Spinal cord (tissue), 10 donors: ENCODE results near the gene RASGRP2. TPM values are rescaled to one million over a fixed set of nuclear protein-coding genes. Genes with fewer than 3 reads are reported as not detected.
A peak's percentile ranks its signal among the peaks of the same experiment; 100 is the strongest.

Source experiments
- DNase-seq, 6 donors: peaks; one replicate each; pipeline versions ENCODE4 v3.0.0 to v3.0.0-alpha.2; 2013 to 2015; ENCODE audit warnings: low spot score in 6 of 6, low read depth in 4 of 6
- H3K27ac ChIP-seq: one replicate; pipeline ENCODE4 v1.5.1; 2013; ENCODE audit warnings: low read depth, low read length, control low read depth
- H3K27me3 ChIP-seq: one replicate; pipeline ENCODE4 v1.6.1; 2013; ENCODE audit warnings: low read length; ENCODE audit not compliant: control insufficient read depth, insufficient read depth
- H3K36me3 ChIP-seq: one replicate; pipeline ENCODE4 v1.6.1; 2013; ENCODE audit warnings: low read length; ENCODE audit not compliant: control insufficient read depth, insufficient read depth
- H3K4me1 ChIP-seq: one replicate; pipeline ENCODE4 v1.6.1; 2013; ENCODE audit warnings: low read length; ENCODE audit not compliant: control insufficient read depth, insufficient read depth
- H3K4me3 ChIP-seq: one replicate; pipeline ENCODE4 v1.5.1; 2013; ENCODE audit warnings: low read depth, low read length, control low read depth
- H3K9me3 ChIP-seq: one replicate; pipeline ENCODE4 v1.6.1; 2013; ENCODE audit warnings: low read length; ENCODE audit not compliant: control insufficient read depth, insufficient read depth
- WGBS: methylation state at CpG from one replicate; pipeline ENCODE4 v1.1.5; 2013; ENCODE audit warnings: missing lambda C conversion rate; ENCODE audit not compliant: insufficient coverage; 5-methylcytosine and 5-hydroxymethylcytosine counted together
- polyA plus RNA-seq, 2 donors: library from polyadenylated mRNA; unstranded; fragments of 120-200 nt; gene quantifications; one replicate each; pipeline ENCODE4 v1.2.1, GENCODE V29; 2013; ENCODE audit not compliant: insufficient read length in 2 of 2
- total RNA-seq, 2 donors: library from RNA; depleted of rRNA in 1 of 2; stranded (reverse); fragments of 120-200 nt in 1 of 2; fragments of >200 nt in 1 of 2; gene quantifications; one replicate each; pipeline versions ENCODE4 v1.2.3 to v1.2.4, GENCODE V29; 2013 to 2014
- donor health status: healthy.

Gene RASGRP2
- total and polyA plus RNA-seq, 4 donors = 18.8 to 87.3 (median 41.2) TPM

GRCh38 chr11:64720640-64721358 lies 23.1 kb downstream of the RASGRP2 start:
- H3K4me1 ChIP-seq = peaks cover 84% of the 10 kb centered on the region
- H3K36me3 ChIP-seq = peaks cover 34% of the 10 kb centered on the region
- no peak for DNase-seq
- WGBS = 63% methylated on average over 11 of the region's 12 CpGs
- no peaks in the 10 kb centered on the region for H3K9me3 ChIP-seq
- no peak overlapping the region for H3K27ac ChIP-seq
- H3K27me3 ChIP-seq = no peaks in the 10 kb centered on the region
- H3K4me3 ChIP-seq = peak overlapping the region; percentile 44

DNA sequence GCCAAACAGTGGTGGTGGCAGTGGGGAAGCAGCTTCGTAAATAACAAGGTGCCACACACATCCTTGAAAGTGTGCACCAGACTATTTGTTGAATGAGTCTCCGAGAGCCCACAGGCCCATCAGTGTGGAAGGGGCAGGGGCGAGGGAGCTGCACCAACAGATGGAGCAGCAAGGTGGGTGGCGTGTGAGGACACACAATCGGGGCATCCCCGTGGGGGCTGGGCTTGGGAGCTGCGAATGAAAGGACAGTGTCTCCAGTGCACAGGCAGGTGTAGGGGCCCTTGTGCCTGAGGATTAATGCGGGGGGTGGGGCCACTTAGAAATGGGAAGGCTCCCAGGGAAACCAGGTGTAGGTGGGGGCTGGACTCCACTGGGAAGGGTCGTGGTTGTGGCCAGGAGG lies 23.8 kb downstream of the RASGRP2 start:
- H3K36me3 ChIP-seq = peaks cover 34% of the 10 kb centered on the region
- no peaks in the 10 kb centered on the region for H3K27me3 ChIP-seq
- H3K4me1 ChIP-seq = peaks cover 84% of the 10 kb centered on the region
- H3K4me3 ChIP-seq = no peak overlapping the region
- H3K9me3 ChIP-seq = no peaks in the 10 kb centered on the region
- no peak for DNase-seq
- 75% methylated on average over 9 of the region's 9 CpGs for whole genome bisulfite sequencing
- no peak overlapping the region for H3K27ac ChIP-seq

- no peak for DNase-seq
- peaks cover 83% of the 10 kb centered on the region for H3K4me1 ChIP-seq
- no peak overlapping the region for H3K27ac ChIP-seq
- H3K9me3 ChIP-seq = no peaks in the 10 kb centered on the region
- no peak overlapping the region for H3K4me3 ChIP-seq
- H3K27me3 ChIP-seq = peaks cover 6% of the 10 kb centered on the region
- 88% methylated on average over 10 of the region's 10 CpGs for WGBS
- H3K36me3 ChIP-seq = peaks cover 34% of the 10 kb centered on the region
These were observed 24.5 kb downstream of the RASGRP2 start for GRCh38 chr11:64719406-64719805.

DNA sequence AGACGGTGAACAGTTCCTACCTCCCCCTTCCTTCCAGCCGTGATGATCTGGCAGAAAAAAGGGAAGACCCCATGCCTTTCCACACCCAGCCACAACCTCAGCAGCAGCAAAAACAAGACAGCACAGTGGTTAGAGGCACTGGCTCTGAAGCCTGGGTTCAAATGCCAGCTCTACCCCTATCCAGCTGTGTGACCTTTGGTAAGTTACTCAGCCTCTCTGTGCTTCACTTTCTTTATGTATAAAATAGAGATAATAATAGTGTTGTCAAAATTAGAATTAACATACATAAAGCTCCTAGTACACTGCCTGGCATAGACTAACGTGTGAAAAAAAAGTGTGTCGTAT lies 25.2 kb downstream of the RASGRP2 start:
- 42% methylated on average over 2 of the region's 4 CpGs for WGBS
- DNase-seq = no peak
- peaks cover 34% of the 10 kb centered on the region for H3K36me3 ChIP-seq
- H3K27me3 ChIP-seq = peaks cover 6% of the 10 kb centered on the region
- no peak overlapping the region for H3K4me3 ChIP-seq
- H3K27ac ChIP-seq = no peak overlapping the region
- H3K9me3 ChIP-seq = no peaks in the 10 kb centered on the region
- peaks cover 83% of the 10 kb centered on the region for H3K4me1 ChIP-seq

DNA sequence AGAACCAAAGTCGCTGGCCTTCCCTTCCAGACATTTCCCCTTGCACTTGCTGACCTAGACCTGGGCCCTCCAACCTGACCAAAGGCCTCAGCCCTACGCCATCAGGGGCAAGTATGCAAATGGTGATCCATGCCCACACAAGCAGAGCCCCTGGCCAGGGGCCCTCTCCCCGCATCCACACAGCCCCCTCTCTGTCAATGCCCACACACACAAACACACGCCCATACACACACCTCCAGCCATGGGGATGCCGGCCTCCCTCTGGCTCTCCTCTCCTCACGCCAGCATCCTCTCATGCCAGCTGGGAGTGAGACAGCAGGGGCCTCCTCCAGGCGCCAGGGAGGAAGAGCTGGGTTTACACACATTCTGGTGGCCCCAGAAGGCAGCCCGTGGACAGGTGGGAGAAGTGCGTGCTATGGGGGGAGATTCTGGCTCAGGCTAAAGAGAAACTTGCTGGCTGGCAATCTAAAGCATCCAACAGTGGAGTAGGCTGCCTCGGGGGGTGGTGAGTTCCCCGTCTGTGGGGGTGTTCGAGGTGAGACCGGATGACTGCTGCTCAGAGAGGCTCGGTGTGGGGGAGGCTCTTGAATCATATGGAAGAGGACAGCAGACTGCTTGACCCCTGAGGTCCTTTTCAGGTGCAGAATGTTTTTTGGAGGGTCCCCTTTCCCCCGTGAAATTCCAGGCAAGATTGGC lies 25.7 kb downstream of the RASGRP2 start:
- Histone ChIP-seq H3K27ac (no peak overlapping the region), H3K9me3 (no peaks in the 10 kb centered on the region), H3K4me3 (no peak overlapping the region), H3K36me3 (peaks cover 35% of the 10 kb centered on the region), H3K4me1 (peaks cover 80% of the 10 kb centered on the region), H3K27me3 (peaks cover 6% of the 10 kb centered on the region)
- no peak for DNase-seq
- 75% methylated on average over 10 of the region's 15 CpGs for WGBS

DNA sequence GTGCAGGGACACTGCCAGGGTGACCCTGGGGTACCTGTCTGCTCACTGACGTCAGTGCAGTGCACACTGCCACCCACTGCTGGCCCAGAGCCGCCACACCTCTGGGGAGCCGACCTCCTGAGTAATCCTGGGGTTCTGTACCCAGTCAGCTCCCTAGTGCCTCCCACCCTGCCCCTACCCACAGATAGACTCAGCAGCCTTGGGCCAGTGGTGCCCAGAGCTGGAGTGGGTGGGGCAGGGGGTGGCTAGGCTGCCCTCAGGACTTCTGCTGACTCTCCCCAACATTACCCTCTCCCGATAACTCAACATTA lies 26.7 kb downstream of the RASGRP2 start:
- peaks cover 9% of the 10 kb centered on the region for H3K27me3 ChIP-seq
- H3K4me3 ChIP-seq = no peak overlapping the region
- no peak overlapping the region for H3K27ac ChIP-seq
- H3K4me1 ChIP-seq = peaks cover 83% of the 10 kb centered on the region
- H3K9me3 ChIP-seq = no peaks in the 10 kb centered on the region
- WGBS = 63% methylated on average over 4 of the region's 4 CpGs
- no peak for DNase-seq
- peaks cover 42% of the 10 kb centered on the region for H3K36me3 ChIP-seq

DNA sequence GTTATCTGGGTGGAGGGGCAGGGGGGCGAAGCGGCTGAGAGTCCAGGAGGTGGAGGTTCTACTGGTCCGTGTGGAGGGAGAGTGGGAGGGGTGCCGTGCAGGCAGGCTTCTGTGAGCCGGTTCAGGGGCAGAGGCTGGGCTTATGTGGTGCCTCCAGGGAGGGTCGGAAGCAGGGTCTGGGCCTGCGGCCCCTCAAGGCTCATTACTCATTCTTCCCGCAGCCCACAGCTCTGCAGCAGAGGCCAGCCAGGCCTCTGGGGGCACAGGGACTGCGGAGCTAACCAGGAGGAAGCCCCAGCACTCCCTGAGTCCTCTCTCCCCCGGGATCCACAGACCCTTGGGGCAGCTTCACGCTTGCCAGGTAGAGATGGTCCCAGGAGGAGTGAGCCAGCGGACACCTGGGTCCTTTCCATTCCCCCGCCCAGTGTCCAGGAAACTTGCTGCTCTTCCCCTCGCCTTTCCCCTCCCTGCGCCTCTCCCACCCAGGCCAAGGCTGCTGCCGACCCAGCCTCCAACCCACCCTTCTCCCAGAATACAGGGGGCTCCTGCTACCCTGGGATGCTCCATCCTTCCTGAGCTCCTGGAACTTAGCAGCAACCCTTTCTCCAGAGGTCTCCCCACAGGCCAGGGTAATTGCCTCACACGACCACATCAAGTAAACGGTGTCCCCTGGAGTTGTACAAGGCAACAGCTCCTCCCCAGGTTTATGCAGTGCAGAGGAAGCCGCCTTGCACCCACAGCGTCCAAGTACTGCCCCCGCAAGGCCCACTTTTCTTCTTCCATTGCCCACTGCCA lies 27.3 kb downstream of the RASGRP2 start:
- H3K36me3 ChIP-seq = peaks cover 46% of the 10 kb centered on the region
- no peak overlapping the region for H3K4me3 ChIP-seq
- no peak overlapping the region for H3K27ac ChIP-seq
- peaks cover 83% of the 10 kb centered on the region for H3K4me1 ChIP-seq
- 38% methylated on average over 21 of the region's 21 CpGs for WGBS
- H3K27me3 ChIP-seq = peaks cover 11% of the 10 kb centered on the region
- no peak for DNase-seq
- H3K9me3 ChIP-seq = no peaks in the 10 kb centered on the region

DNA sequence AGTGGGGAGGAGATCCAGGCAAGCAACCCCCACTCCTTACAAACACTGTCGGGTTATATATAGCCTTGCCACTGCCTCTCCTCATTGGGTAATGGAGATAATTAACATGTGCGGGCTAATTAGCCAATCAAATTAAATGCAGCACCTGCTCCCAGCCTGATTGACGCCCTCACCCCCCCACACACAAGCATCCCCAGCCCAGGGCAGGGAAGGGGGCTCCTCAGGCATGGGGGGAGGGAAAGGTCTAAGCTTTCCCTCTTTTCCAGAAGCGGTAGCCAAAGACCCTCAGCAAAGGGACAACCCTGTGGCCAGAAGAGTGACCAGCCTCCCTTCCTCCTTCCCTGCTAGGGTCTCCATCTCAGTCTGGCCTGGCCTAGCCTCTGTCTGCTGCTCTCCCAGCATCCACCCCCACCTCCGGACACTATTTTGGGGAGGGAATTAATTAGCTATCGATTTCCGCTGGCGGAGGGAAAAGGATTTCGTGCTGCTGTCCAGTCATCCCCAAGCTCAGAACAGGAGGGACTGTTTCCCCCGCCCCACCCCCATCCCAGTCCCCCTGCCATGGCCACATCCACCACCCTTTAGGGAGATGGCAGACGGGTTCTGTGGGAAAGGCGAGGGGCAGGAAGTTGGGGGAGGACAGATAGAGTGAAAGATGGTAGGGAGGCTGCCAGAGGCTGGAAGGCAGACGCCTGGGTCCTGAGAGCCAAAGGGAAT lies 28.0 kb downstream of the RASGRP2 start:
- no peaks in the 10 kb centered on the region for H3K9me3 ChIP-seq
- peaks cover 83% of the 10 kb centered on the region for H3K4me1 ChIP-seq
- H3K36me3 ChIP-seq = peaks cover 42% of the 10 kb centered on the region
- peak in 2 of 6 donors; percentile 54 to 72 for DNase-seq
- H3K27me3 ChIP-seq = peaks cover 15% of the 10 kb centered on the region
- WGBS = 25% methylated on average over 1 of the region's 13 CpGs
- no peak overlapping the region for H3K4me3 ChIP-seq
- no peak overlapping the region for H3K27ac ChIP-seq

GRCh38 chr11:64715110-64715509 lies 28.8 kb downstream of the RASGRP2 start:
- peaks cover 82% of the 10 kb centered on the region for H3K4me1 ChIP-seq
- no peak overlapping the region for H3K27ac ChIP-seq
- H3K9me3 ChIP-seq = no peaks in the 10 kb centered on the region
- 62% methylated on average over 5 of the region's 5 CpGs for WGBS
- no peak for DNase-seq
- peaks cover 15% of the 10 kb centered on the region for H3K27me3 ChIP-seq
- H3K4me3 ChIP-seq = no peak overlapping the region
- H3K36me3 ChIP-seq = peaks cover 35% of the 10 kb centered on the region
